GM19351 (cell line): ENCODE measurements around the gene NET1.

Experiments used
- ATAC-seq: cut with Tn5 transposase; IDR thresholded peaks from one replicate; pipeline ENCODE4 v1.9.1; 2021; ENCODE audit warnings: mild to moderate bottlenecking, moderate library complexity; ENCODE audit not compliant: unreplicated experiment

The NET1 gene

DNA sequence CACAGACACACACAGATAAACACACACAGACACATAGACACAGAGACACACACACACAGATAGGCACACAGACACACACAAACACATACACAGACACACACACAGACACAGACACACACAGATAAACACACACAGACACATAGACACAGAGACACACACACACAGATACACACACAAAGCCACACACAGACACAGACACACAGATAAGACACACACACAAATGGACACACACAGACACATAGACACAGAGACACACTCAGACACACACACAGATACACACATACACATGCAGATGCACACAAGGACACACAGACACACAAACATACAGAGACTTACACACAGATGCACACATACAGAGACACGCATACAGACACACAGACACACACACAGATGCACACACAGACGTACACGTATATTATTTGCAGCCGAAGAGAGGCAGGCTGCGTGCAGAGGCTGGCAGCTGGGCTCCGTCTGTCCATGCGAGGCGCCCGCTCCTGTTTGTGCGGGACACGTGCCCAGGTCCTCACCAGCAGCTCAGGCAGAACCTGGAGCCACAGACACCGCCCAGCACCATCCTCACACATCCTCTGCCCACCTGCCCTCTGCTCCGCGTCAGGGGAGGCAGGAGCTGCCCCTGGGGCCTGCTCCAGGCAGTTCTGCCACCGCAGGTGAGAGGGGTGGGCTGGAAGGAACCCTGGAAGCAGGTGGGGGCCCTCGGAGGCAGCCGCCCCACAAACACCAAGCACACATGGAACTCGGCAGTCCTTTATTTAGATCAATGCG is 85.8 kb downstream of the NET1 start:
- no peak for ATAC-seq

DNA sequence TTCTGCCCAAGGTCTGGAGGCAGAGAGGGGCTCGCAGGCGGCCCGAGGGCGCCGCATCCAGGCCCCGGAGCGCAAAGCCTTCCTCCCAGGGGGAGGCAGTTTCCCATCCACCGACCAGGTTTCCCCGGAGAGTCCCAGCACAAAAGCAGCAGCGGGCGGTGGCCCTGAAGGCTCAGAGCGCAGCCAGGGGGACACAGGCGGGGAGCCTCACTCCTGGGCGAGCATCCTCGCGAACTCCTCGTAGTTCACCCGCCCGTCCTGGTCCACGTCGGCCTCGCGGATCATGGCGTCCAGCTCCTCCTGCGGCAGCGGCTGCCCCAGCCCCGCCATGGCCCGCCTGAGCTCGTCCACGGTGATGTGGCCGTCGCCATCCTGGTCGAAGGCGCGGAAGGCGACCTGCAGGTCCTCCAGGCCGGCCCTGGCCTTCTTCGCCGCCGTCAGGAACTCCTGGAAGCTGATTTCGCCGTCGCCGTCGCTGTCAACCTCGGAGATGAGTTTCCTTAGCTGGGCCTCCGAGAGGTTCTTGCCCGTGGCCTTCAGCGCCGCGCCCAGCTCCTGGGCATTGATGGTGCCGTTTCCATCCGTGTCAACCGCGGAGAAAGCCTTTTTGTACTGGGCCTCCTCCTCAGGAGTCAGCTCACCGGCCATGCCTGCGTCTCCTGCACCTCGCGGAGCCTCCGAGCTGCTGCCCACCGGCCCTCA is 86.6 kb downstream of the NET1 start:
- ATAC-seq, result no peak

- no peak for ATAC-seq
Observed at GRCh38 chr10:5499493-5500140, 87.3 kb downstream of the NET1 start, which contains the start of gene CALML5. TSS of gene CALML5 (minus strand) at chr10:5499570. CDS start at chr10:5499438, 132 bp downstream.

- ATAC-seq, result no peak
Observed at GRCh38 chr10:5500162-5500670, 87.9 kb downstream of the NET1 start.

- ATAC-seq, result no peak
Observed at GRCh38 chr10:5500910-5501309, 88.6 kb downstream of the NET1 start.

DNA sequence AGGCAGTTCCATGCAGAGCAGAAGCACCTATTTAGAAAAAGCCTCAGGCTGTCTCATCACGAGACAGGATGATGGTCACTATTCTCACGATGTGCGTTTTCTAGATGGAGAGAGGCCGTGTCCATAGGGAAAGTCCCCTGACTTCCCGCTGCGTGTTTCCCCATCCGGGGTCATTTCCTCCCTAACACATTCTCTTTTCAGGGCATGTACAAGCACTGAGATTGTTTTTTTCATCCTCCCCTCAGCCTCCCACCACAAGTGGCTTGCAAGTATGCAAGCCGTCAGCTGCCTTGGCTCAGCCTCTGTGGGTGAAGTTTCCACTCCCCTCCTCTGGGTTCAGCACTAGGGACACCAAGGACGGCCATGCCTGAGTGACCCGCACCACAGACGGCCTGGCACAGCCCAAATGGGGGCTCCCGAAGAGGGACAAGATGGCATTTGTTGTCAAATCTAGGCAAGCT is 89.7 kb downstream of the NET1 start:
- ATAC-seq, result no peak

GRCh38 chr10:5502571-5503476 is 90.5 kb downstream of the NET1 start:
- no peak for ATAC-seq

- ATAC-seq, result no peak
Observed at GRCh38 chr10:5503477-5503835, 91.1 kb downstream of the NET1 start.

GRCh38 chr10:5504146-5505072 is 92.1 kb downstream of the NET1 start:
- no peak for ATAC-seq

- ATAC-seq, result no peak
Observed at GRCh38 chr10:5506246-5506645, 93.9 kb downstream of the NET1 start.

DNA sequence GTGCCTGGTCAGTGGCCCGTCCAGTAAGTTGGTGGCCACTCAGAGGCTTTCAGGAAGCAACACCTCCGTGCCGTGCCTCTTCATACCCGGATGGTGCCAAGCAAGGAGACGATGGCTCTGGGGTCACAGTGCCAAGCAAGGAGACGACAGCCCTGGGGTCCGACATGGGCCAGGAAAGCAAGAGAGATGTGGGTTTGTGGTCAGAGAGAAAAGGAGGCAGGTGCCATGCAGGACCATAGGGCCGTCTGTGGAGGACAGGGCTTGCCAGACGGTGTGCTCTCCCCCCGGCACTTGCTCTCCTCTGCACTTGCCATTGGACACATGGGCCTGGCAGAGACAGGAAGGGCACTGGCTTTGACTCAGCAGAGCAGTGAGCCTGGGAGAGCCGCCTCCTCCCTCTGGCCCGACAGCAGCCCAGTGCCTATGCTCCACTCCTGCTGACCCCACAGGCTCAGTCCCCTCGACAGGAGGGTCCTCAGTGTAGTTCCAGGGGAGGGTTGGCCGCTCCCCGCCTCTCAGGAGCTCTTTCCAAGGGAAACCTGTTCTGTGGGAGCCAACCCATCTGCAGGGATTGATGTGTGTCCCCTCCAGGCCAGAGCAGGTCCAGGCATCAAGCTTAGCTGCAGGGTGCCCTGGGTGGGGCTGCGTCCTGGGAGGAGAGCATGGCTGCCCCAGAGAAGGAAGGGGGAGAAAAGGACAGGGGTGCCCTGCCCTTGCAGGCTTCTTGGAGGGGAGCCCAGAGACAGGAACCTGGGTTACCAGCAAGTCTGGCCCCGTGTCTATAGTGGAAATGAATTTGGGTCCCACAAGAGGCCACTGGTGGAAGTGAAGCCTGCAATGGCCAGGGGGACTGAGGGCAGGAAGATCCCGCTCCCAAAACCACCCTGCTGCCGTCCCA is 94.6 kb downstream of the NET1 start:
- ATAC-seq, result no peak

DNA sequence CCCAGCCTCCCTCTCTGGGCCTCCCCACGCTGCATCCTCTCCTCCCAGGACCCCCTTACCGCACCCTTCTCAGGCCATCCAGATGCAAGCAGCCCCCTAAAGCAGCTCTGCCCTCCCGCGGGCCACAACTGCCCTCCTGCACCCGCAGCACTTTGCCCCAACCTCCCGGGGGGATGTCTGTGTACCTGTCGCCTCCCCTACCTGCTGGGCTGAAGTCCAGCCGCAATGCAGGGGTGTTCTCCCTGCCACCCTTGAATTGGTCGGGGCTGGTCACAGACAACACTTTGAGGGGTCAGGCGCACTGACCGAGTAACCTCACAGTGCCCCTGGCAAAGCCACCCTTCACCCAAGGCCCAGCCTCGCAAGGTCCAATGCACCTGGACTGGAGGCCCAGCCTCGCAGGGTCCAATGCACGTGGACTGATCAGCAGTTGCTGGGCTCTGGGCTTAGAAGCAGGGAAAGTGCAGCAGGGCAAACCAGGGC is 95.3 kb downstream of the NET1 start:
- ATAC-seq, result no peak

DNA sequence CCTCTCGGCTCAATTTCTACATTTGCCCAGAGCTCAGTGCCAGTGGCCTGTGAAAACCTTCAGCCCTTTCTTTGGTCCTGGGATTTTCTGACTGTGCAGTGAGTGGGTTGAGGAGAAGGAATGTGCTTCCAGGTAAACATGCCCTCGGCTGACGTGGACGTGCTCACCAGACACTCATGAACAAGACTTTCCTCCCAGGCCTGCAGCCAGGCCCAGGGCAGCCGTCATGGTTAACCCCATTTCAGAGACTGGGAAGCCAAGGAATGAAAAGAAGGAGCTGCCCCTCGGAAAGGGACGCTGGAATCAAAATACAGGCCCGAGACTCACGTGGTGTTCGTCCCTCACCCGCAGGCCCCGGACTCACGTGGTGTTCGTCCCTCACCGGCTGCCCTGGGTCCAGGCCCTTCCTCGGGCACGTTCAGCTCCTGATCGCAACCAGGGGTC is 95.8 kb downstream of the NET1 start:
- no peak for ATAC-seq
